ENCODE data around the gene CDH18. TPM values are rescaled to one million over a fixed set of nuclear protein-coding genes. Genes with fewer than 3 reads are reported as not detected.

CDH18 gene
- total RNA-seq, 8 experiments from 2014 or later: 0.56 to 28.9 (median 5.3) TPM

DNA sequence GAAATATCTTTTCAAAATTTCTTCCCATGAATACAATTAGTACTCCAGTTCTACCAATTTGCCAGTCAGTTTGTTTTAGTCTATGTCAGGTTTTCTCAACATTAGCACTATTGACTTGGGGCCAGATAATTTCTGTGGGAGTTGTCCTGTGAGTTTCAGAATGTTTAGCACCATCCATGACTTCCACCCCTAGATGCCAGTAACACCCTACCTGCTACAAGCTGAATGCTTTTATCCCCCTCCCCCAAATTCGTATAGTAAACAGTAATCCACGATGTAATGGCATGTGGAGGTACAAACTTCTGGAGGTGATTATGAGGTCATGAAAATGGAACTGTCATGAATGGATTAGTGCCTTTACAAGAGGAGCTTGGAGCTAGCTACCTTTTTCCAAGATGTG, 420.0 kb downstream of the CDH18 start:
- Histone ChIP-seq H3K4me3 (no peak overlapping the region), H3K27ac (no peak overlapping the region), H3K4me1 (replicated peaks in 1 of 2) (no peaks in the 10 kb centered on the region)
- in situ Hi-C loops (cut with MboI; ENCODE audit: low pct_unique_long_range_greater_than_20kb in 2 of 9, low sequenced_read_pairs in 9 of 9, unreplicated experiment in 9 of 9): no loop called here
- ATAC-seq (replicated peaks in 6 of 8): no peak
- 0 to 100% (median 10%) methylated on average over 1 to 2 of the region's 2 CpGs; no CpG with 5 or more reads in 5 of the 10 experiments for WGBS, 10 experiments

DNA sequence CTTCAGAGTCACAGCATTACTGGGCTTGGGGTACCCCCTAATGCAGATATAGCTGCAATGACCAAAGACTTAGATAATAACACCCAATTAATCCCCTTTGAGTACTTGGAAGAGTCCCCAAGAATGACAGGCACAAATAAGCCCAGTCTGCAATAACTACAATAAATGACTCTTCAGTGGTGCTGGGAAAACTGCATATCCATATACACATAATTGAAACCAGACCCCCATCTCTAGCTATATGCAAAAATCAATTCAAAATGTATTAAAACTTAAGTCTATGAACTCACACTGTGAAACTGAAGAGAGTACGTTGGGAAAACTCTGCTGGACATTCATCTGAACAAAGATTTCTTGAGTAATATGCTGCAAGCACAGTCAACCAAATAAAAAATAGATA, 422.5 kb downstream of the CDH18 start:
- Histone ChIP-seq H3K4me1 (replicated peaks in 1 of 2) (no peaks in the 10 kb centered on the region), H3K4me3 (no peak overlapping the region), H3K27ac (no peak overlapping the region)
- WGBS, 10 experiments: 0 to 86% (median 46%) methylated on average over 1 of the region's 1 CpG; no CpG with 5 or more reads in 2 of the 10 experiments
- in situ Hi-C loops (cut with MboI; ENCODE audit: low pct_unique_long_range_greater_than_20kb in 2 of 9, low sequenced_read_pairs in 9 of 9, unreplicated experiment in 9 of 9): no loop called here
- no peak for ATAC-seq (replicated peaks in 6 of 8)

DNA sequence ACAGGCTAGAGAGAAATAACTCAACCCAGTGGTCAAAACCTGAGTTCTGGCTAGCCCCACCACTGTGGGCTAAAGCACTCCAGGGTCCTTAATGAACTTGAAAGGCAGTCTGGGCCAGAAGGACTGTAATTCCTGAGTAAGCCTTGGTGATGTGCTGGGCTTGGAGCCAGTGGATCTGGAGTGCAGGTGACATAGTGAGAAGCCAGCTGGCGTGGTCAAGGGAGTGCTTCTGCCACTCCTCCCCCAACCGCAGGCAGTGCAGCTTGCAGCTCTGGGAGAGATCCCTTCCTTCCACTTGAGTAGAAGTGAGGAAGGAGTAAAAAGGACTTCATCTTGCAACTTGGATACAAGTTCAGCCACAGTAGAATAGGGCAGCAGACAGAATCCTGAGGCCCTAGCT, 424.0 kb downstream of the CDH18 start:
- Histone ChIP-seq H3K4me3 (no peak overlapping the region), H3K27ac (no peak overlapping the region), H3K4me1 (replicated peaks in 1 of 2) (no peaks in the 10 kb centered on the region)
- WGBS, 10 experiments: 100% methylated on average over 1 to 2 of the region's 2 CpGs; no CpG with 5 or more reads in 8 of the 10 experiments
- in situ Hi-C loops (cut with MboI; ENCODE audit: low pct_unique_long_range_greater_than_20kb in 2 of 9, low sequenced_read_pairs in 9 of 9, unreplicated experiment in 9 of 9): no loop called here
- no peak for ATAC-seq (replicated peaks in 6 of 8)

DNA sequence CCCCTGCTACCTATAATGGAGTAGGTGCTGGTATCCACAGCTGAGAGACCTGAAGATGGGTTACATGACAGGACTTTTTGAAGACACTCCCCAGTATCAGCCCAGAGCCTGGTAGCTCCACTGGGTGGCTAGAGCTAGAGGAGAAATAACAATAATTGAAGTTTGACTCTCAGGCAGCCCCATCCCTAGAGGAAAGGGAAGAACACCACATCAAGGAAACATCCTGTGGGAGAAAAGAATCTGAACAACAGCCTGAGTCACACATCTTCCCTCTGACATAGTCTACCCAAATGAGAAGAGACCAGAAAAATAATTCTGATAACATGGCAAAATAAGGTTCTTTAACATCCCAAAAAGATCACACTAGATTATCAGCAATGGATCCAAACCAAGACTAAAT, 432.1 kb downstream of the CDH18 start:
- H3K4me3 ChIP-seq: no peak overlapping the region
- in situ Hi-C loops (cut with MboI; ENCODE audit: low pct_unique_long_range_greater_than_20kb in 2 of 9, low sequenced_read_pairs in 9 of 9, unreplicated experiment in 9 of 9): no loop called here
- H3K4me1 ChIP-seq (replicated peaks in 1 of 2): no peaks in the 10 kb centered on the region
- no peak for ATAC-seq (replicated peaks in 6 of 8)
- no peak overlapping the region for H3K27ac ChIP-seq

DNA sequence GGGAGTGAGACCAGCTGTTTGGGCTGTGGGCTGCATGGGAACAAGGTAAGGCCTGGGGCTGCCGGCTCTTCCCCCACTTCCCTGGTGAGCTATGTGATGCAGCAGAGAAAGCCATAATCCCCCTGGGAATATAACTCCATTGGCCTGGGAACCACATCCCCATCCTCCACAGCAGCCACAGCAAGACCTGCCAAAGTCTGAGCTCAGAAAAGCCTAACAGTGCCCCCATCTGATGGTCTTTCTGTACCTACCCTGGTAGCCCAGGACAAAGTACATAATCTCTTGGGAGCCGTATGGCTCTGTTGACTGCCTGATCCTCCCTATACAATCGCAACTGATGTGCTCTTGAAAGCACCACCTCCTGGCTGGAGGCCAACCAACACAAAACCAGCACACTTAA, 432.6 kb downstream of the CDH18 start:
- in situ Hi-C loops (cut with MboI; ENCODE audit: low pct_unique_long_range_greater_than_20kb in 2 of 9, low sequenced_read_pairs in 9 of 9, unreplicated experiment in 9 of 9): no loop called here
- Histone ChIP-seq H3K27ac (no peak overlapping the region), H3K4me1 (replicated peaks in 1 of 2) (no peaks in the 10 kb centered on the region), H3K4me3 (no peak overlapping the region)
- no peak for ATAC-seq (replicated peaks in 6 of 8)
- 92 to 100% methylated on average over 2 of the region's 3 CpGs; no CpG with 5 or more reads in 8 of the 10 experiments for WGBS, 10 experiments

DNA sequence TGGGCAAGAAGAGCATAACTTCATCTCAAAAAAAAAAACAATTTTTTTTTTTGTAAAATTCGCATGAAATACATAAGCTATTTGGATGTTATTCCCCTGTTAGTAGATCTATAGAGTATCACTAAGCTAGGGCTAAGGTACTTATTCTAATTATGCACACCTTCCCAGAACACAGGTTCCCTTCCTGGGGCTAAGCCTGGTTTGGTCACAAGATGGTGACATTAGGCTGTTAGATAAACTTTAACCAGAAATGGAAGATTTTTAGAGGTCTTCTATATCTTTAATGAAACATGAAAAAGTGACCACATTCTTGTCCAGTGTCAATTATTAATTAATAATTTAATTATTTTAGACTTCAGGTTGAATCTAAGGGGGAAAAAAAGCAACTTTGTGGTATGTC, 433.5 kb downstream of the CDH18 start:
- Histone ChIP-seq H3K27ac (no peak overlapping the region), H3K4me3 (no peak overlapping the region), H3K4me1 (replicated peaks in 1 of 2) (no peaks in the 10 kb centered on the region)
- WGBS, 10 experiments: 0 to 100% (median 44%) methylated on average over 1 of the region's 1 CpG; no CpG with 5 or more reads in 2 of the 10 experiments
- in situ Hi-C loops (cut with MboI; ENCODE audit: low pct_unique_long_range_greater_than_20kb in 2 of 9, low sequenced_read_pairs in 9 of 9, unreplicated experiment in 9 of 9): no loop called here
- no peak for ATAC-seq (replicated peaks in 6 of 8)

DNA sequence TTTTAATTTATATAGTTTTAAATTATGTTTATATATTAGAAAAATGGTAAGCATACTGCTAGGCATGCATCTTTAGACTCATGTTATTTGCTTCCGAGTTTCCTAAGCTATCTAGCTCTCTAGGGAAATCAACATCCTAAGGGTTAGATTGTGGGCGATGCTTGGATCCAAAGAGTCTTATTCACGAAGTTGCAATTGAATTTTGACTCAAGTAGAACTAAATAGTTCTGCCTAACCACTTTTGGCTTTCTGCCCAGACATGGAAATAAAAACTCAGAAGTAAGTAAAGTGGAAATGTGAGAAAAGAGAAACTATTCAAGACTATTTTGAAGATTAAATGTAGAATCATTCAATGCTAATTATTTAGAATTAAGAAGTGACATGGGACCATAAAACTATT, 440.4 kb downstream of the CDH18 start:
- Histone ChIP-seq H3K4me3 (no peak overlapping the region), H3K27ac (no peak overlapping the region), H3K4me1 (replicated peaks in 1 of 2) (no peaks in the 10 kb centered on the region)
- in situ Hi-C loops (cut with MboI; ENCODE audit: low pct_unique_long_range_greater_than_20kb in 2 of 9, low sequenced_read_pairs in 9 of 9, unreplicated experiment in 9 of 9): no loop called here
- peak in 1 of 8 experiments; percentile 32 for ATAC-seq (replicated peaks in 6 of 8)
- 0 to 100% (median 68%) methylated on average over 1 to 3 of the region's 3 CpGs; no CpG with 5 or more reads in 1 of the 10 experiments for WGBS, 10 experiments

DNA sequence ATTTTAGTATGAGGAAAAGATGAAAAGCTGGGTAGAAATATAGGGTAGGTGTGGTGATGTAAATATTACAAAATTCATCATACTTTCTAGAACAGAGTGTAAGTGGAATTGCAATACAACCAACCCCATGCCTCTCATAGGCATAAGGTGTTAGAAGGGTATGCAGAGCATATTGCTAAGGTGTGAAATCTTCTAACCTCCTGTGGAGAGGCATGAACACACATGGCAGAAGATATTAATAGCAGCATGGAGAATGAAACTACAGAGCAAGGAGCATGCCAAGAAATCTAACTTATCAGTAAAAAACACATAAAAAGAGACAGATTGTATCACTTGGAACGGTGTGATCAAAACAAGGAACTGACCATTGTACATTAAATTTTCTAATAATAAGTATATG, 441.5 kb downstream of the CDH18 start:
- WGBS, 10 experiments: 0 to 91% (median 60%) methylated on average over 1 of the region's 1 CpG; no CpG with 5 or more reads in 3 of the 10 experiments
- in situ Hi-C loops (cut with MboI; ENCODE audit: low pct_unique_long_range_greater_than_20kb in 2 of 9, low sequenced_read_pairs in 9 of 9, unreplicated experiment in 9 of 9): no loop called here
- H3K4me1 ChIP-seq (replicated peaks in 1 of 2): no peaks in the 10 kb centered on the region
- H3K27ac ChIP-seq: no peak overlapping the region
- no peak for ATAC-seq (replicated peaks in 6 of 8)
- no peak overlapping the region for H3K4me3 ChIP-seq

DNA sequence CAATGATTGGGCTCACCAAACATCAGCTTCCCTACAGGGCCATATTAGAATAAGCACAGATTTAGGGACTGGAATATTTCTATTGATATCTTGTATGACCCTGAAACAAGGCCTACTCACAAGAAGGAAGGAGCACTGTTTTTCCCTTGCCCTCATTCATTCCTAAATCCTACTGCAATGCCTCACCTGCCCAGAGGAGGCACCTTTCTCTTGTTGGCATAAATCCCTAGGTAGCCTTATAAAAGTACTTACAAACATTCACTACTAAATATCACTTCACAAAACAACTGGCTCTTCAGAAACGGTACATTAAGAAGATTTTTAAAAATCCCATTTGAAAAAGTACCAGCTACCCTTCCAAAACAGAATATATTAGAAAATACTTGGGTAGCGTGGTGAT, 449.4 kb downstream of the CDH18 start:
- Histone ChIP-seq H3K4me3 (no peak overlapping the region), H3K27ac (no peak overlapping the region), H3K4me1 (replicated peaks in 1 of 2) (no peaks in the 10 kb centered on the region)
- no peak for ATAC-seq (replicated peaks in 6 of 8)
- in situ Hi-C loops (cut with MboI; ENCODE audit: low pct_unique_long_range_greater_than_20kb in 2 of 9, low sequenced_read_pairs in 9 of 9, unreplicated experiment in 9 of 9): no loop called here
- 0 to 100% (median 92%) methylated on average over 1 to 2 of the region's 2 CpGs for WGBS, 10 experiments

DNA sequence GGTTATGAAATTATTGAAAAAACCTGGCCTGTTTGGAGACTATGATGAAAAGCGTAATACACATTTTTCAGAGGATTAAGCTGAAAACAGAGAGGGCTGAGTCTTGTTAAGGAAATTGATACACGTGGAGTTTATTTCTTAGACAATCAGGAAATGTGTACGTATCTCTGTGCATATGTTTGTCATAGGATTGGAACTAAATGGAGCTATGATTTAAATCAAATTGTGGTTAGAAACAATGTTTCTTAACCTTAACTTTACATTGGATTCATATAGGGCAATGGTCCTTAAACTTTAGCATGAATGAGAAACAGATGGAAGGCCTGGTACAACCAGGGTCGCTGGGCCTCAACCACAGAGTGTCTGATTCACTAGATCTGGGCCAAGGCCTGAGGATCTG, 451.6 kb downstream of the CDH18 start:
- Histone ChIP-seq H3K27ac (no peak overlapping the region), H3K4me1 (replicated peaks in 1 of 2) (no peaks in the 10 kb centered on the region), H3K4me3 (no peak overlapping the region)
- WGBS, 10 experiments: 0 to 96% (median 78%) methylated on average over 1 to 4 of the region's 4 CpGs; no CpG with 5 or more reads in 1 of the 10 experiments
- in situ Hi-C loops (cut with MboI; ENCODE audit: low pct_unique_long_range_greater_than_20kb in 2 of 9, low sequenced_read_pairs in 9 of 9, unreplicated experiment in 9 of 9): no loop called here
- no peak for ATAC-seq (replicated peaks in 6 of 8)

DNA sequence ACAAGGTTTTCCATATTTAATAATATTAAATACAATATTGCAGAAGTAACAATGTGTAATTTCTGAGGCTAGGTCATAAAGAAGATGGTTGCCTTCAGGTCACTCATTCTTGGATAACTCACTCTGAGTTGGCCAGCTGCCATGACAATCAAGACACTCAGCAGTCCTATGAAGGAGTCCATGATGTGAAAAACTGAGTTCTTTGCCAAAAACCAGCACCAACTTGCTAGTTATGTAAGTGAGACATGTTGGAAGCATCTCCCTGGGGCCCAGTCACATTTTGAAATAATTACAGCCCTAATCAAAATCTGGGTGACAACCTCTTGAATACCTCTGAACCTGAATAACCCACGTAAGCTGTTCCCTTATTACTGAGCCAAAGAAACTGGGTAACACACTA, 453.2 kb downstream of the CDH18 start:
- H3K4me1 ChIP-seq (replicated peaks in 1 of 2): no peaks in the 10 kb centered on the region
- no peak overlapping the region for H3K27ac ChIP-seq
- WGBS, 10 experiments: 25 to 100% (median 83%) methylated on average over 1 of the region's 1 CpG; no CpG with 5 or more reads in 5 of the 10 experiments
- ATAC-seq (replicated peaks in 6 of 8): no peak
- no peak overlapping the region for H3K4me3 ChIP-seq
- in situ Hi-C loops (cut with MboI; ENCODE audit: low pct_unique_long_range_greater_than_20kb in 2 of 9, low sequenced_read_pairs in 9 of 9, unreplicated experiment in 9 of 9): no loop called here

DNA sequence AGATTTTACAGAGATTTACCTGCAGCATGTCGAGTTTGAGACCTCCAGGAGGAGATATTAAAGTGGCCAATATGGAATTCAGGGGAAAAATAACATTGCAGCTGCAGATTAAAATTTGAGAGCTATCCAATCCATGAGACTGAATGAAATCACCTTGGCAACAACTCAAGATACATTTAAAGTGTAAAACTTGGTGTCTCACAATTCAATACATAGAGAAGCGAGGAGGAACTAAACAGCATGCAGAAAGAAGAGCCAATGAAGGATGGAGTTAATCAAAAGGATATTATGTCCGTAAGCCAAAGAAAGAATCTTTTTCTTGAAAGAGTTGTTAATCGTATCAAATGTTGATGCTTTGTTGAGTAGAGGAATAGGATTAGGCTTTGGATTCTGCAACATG, 455.1 kb downstream of the CDH18 start:
- WGBS, 10 experiments: 5 to 89% (median 74%) methylated on average over 3 to 4 of the region's 4 CpGs
- in situ Hi-C loops (cut with MboI; ENCODE audit: low pct_unique_long_range_greater_than_20kb in 2 of 9, low sequenced_read_pairs in 9 of 9, unreplicated experiment in 9 of 9): no loop called here
- ATAC-seq (replicated peaks in 6 of 8): no peak
- Histone ChIP-seq H3K4me3 (no peak overlapping the region), H3K27ac (no peak overlapping the region), H3K4me1 (replicated peaks in 1 of 2) (no peaks in the 10 kb centered on the region)

DNA sequence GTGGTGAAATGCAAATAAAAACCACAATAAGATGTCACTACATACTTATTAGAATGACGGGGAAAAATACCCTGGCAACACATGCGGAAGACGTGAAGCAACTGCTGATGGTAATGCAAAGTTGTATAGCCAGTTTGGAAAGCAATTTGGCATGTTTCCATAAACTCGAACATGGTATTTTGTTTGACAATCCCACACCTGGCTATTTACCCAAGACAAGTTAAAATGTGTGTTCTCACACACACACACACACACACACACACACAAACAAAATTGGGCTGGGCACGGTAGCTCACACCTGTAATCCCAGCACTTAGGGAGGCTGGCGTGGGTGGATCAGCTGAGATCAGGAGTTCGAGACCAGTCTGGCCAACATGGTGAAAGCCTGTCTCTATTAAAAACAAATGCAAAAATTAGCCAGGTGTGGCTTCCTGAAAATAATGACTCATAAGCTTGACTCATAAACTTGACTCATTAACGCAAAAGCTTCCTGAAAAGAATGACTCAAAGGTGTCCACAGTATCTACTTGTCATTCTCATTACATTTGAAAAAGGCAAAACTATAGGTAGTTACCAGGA, 456.5 kb downstream of the CDH18 start:
- Histone ChIP-seq H3K4me1 (replicated peaks in 1 of 2) (no peaks in the 10 kb centered on the region), H3K4me3 (no peak overlapping the region), H3K27ac (no peak overlapping the region)
- WGBS, 10 experiments: 13 to 100% (median 66%) methylated on average over 1 to 7 of the region's 8 CpGs
- in situ Hi-C loops (cut with MboI; ENCODE audit: low pct_unique_long_range_greater_than_20kb in 2 of 9, low sequenced_read_pairs in 9 of 9, unreplicated experiment in 9 of 9): no loop called here
- peak in 3 of 8 experiments; percentile 33 to 97 (median 46) for ATAC-seq (replicated peaks in 6 of 8)

DNA sequence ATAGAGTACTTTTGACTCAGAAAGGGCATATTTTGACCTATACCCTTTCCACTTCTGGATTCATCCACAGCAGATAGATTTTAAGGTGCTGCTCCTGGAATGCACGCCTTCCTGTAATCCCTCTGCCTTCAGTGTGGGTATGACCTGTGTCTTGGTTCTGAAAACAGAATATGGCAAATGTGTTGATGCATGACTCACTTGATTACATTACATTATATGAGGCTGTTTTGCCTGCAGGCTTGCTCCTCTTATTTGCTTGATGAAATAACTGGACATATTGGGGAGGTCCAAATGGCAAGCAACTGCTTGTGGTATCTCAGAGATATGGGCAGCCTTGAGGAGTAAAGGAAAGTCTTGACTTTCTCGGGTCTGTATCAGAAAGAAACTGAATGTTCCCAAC, 468.6 kb downstream of the CDH18 start:
- Histone ChIP-seq H3K27ac (no peak overlapping the region), H3K4me3 (no peak overlapping the region), H3K4me1 (replicated peaks in 1 of 2) (no peaks in the 10 kb centered on the region)
- peak in 1 of 8 experiments; percentile 84 for ATAC-seq (replicated peaks in 6 of 8)
- 0 to 100% (median 83%) methylated on average over 1 of the region's 2 CpGs; no CpG with 5 or more reads in 3 of the 10 experiments for WGBS, 10 experiments
- in situ Hi-C loops (cut with MboI; ENCODE audit: low pct_unique_long_range_greater_than_20kb in 2 of 9, low sequenced_read_pairs in 9 of 9, unreplicated experiment in 9 of 9): no loop called here
